Activated T-cell treated with anti-CD3 and anti-CD28 coated beads for 24 hours (primary cell): ENCODE data around the gene TFDP1.
A peak's percentile ranks its signal among the peaks of the same experiment; 100 is the strongest.
"Not testable (repeated sequence)": the region's sequence is repeated elsewhere in the genome, so short reads cannot be mapped to it uniquely, and the experiment has no call there.

Experiments used
- DNase-seq: peaks from one replicate; pipeline ENCODE4 v3.0.0-alpha.2; 2020; ENCODE audit warnings: low read depth

Gene TFDP1

GRCh38 chr13:113567681-113568080, 16.9 kb upstream of the TFDP1 start:
- no peak for DNase-seq

GRCh38 chr13:113573065-113573464, 11.5 kb upstream of the TFDP1 start:
- DNase-seq = no peak

GRCh38 chr13:113576597-113576996, 8.0 kb upstream of the TFDP1 start:
- no peak for DNase-seq

GRCh38 chr13:113577881-113578435, 6.6 kb upstream of the TFDP1 start:
- DNase-seq = no peak

DNA sequence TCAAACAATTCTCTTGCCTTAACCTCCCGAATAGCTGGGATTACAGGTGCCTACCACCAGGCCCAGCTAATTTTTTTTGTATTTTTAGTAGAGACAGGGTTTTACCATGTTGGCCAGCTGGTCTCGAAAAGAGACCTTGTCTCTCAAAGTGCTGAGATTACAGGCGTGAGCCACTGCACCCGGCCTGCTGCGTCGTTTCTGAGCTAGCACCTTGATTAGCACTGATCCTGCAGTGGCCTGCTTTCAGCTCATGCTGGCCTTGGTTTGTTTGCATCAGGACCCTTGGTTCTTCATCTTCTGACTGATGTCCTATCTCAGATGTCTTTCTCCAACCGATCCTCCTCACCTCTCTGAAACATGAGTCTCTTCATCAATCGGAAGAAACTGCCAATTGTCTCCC, 4.9 kb upstream of the TFDP1 start:
- DNase-seq = no peak

- no peak for DNase-seq
Observed at GRCh38 chr13:113581871-113582270, 2.7 kb upstream of the TFDP1 start.

DNA sequence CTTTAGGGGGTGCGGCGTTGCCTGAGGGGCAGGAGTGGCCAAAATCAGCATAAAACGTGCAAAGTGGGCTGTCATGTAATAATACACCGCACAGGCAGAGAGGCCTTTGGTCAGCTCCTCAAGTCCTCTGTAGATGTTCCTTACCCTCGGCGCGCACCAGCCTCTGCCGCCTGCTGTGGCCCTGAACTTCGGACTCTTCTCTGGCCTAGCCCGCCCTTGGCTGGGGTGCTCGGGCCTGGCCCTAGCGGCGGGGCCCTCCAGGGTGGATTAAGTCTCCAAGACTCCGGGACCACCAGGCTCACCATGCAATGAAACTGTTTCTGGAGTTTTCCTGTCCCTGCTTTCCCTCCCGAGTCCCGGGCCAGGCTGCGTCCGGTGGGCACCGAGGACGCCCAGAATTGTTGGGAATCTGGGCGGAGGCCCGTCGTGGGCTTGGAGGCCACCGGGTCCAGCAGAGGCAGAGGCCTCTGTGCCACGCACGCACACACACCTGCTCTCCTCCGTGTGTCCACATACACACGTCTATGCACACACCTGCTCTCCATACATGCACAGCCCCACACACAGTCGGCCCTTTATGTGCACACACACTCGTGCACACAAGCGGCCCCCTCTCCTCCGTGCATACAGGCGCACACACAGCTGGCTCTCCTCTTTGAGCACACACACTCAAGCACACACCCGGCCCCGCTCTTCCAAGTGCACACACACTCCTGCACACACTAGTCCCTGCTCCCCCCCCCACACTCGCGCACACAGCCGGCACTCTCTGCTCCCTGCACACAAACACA, 1.5 kb upstream of the TFDP1 start:
- no peak for DNase-seq

GRCh38 chr13:113584870-113585671, 518 bp downstream of the TFDP1 start:
- peak; percentile 11 for DNase-seq

- DNase-seq = no peak
Observed at GRCh38 chr13:113585896-113586295, 1.3 kb downstream of the TFDP1 start.

DNA sequence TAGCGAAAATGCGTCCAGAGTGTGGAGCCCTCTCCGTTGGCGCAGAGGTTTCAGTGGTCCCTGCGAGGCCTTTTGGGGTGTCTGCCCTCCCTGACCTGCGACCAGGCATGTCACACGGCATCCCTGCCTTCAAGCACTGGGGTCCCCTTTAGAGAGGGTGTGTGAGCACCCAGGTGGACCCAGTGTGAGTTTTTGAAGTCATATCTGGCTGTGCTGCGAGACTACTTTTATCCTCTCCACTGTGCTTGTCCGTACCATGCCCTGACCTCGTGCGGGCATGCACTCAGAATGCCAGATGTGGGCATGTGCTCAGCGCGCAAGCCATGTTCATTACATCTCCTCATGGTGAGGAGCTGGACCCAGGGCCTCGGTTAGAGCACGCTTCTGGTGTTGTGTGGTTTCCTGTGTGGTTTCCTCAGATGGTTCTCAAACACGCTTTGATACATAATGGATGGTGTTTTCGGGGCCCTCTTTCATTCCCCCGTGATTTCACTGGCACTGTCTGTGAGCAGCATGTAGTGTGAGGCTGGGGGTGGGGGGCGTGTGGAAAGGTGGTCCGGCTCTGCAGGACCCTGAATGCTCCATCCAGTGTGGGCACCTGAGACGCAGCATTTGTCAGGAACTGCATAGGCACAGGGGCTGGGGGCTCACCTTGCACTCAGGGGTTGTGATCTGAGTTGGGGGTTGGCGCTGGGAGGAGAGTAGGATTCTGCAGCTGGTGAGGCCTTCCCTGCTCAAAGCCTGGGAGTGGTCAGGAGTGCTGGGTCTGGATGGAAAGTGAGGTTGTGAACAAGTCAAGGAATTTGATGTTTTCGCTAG, 2.3 kb downstream of the TFDP1 start:
- no peak for DNase-seq

DNA sequence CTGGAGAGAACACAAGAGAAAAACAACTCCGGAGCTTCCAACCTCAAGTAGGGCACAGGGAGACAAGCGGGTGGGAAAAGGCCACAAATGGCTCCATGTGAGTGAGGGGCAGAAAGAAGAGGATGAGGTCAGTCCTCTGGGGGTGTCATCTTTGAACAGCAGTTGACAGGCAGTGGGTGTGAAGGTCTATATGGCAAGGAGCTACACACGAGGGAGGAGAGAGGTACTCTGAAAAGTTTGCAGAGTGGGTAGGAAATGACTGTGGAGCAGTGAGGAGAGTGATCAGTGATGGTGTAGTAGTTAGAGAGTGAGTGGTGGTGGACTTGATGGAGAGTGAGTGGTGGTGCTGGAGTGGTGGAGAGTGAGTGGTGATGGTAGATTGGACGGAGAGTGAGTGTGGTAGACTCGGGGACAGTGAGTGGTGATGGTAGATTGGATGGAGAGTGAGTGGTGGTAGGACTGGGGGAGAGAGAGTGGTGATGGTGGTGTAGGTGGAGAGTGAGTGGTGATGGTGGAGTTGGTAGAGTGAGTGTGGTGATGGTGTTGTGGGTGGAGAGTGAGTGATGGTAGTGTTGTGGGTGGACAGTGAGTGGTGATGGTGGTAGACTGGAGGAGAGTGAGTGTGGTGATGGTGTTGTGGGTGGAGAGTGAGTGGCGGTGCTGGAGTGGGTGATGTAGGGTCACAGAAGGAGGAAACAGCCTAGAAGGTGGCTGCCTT, 4.0 kb downstream of the TFDP1 start:
- no peak for DNase-seq

GRCh38 chr13:113589251-113589960, 4.9 kb downstream of the TFDP1 start:
- DNase-seq = no peak

DNA sequence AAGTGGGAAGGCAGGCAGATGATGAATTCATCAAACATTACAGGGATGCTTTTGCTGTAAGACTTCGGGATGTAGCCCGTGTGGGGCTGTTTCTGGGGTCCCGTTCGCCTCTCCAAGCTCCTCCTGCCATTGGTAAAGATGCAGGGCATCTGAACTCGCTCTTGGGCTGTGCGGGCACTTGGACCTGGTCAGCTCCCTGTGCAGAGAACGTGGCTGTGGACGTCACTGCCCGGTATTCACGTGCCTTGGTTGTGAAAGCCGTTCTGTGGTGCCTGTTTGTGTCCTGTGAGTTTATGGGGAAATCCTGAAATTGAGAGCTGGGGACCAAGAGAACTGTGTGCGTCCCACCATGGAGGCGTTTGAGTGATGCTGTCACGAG, 5.4 kb downstream of the TFDP1 start:
- DNase-seq = no peak

DNA sequence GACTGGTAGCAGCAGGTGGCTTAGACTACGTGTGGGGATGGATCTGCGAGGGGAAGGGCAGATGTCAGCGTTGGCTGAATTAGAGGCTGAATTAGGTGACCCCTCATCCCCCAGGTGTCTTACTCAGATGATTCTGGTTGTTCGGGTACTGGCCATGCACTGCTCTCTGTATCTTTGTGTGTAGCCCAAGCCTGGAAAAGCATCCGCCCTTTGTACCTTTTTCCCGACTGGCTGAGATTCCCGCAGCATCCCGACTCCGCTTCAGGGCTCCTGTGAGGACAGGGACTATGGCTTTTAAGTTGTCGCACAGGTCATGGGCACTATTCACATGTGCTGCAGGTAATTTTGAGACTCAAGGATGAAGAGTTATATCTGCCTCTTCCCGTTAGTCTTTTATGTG, 7.2 kb downstream of the TFDP1 start:
- DNase-seq = no peak

GRCh38 chr13:113592571-113592970, 8.0 kb downstream of the TFDP1 start:
- no peak for DNase-seq

DNA sequence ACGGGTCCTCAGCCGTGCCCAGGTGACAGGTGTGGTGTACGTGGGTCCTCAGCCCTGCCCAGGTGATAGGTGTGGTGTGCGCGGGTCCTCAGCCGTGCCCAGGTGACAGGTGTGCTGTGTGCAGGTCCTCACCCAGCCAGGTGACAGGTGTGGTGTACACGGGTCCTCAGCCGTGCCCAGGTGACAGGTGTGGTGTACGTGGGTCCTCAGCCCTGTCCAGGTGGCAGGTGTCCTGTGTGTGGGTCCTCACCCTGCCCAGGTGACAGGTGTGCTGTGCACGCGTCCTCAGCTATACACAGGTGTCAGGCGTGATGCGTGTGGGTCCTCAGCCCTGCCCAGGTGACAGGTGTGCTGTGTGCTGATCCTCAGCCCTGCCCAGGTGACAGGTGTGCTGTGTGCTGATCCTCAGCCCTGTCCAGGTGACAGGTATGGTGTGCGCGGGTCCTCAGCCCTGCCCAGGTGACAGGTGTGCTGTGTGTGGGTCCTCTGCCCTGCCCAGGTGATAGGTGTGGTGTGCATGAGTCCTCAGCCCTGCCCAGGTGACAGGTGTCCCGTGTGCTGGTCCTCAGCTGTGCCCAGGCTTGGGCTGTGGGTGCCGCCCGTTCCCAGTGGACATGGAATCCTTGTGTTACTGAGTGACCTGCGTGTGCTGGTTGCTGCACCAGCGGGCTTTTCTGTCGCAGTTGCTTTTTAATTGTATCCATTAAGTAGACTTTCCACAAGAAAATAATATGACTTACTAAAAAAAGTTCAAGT, 9.7 kb downstream of the TFDP1 start:
- DNase-seq = not testable (repeated sequence)

DNA sequence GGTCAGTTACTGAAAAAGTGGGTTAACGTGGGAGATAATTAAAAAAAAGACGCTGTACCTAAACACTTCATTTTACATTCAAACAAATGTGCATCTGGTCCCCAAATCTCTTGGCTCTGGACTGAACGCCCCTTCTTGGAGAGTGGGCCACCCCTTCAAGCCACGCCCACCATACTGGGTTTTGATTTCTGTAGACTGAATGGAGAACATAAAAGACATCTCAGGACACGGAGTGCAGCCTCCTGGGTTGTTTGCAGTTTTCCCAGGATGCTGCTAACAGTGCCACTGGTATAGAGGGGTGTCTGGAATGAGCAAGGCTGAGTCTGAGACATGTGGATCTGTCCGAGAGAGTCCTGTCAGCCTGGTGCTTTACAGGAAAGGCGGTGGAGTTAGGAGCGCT, 10.6 kb downstream of the TFDP1 start:
- no peak for DNase-seq

GRCh38 chr13:113596321-113597200, 12.0 kb downstream of the TFDP1 start:
- DNase-seq = no peak

GRCh38 chr13:113597391-113598080, 13.0 kb downstream of the TFDP1 start:
- DNase-seq = no peak
